ENCODE measurements around the gene IMP4. TPM values are rescaled to one million over a fixed set of nuclear protein-coding genes. Genes with fewer than 3 reads are reported as not detected.

IMP4 gene
- total and polyA plus RNA-seq, 10 of the 15 experiments (the other 5 are each of a cell fraction or from before 2014, with no cell fraction given), result 41.4 to 242 (median 166) TPM

DNA sequence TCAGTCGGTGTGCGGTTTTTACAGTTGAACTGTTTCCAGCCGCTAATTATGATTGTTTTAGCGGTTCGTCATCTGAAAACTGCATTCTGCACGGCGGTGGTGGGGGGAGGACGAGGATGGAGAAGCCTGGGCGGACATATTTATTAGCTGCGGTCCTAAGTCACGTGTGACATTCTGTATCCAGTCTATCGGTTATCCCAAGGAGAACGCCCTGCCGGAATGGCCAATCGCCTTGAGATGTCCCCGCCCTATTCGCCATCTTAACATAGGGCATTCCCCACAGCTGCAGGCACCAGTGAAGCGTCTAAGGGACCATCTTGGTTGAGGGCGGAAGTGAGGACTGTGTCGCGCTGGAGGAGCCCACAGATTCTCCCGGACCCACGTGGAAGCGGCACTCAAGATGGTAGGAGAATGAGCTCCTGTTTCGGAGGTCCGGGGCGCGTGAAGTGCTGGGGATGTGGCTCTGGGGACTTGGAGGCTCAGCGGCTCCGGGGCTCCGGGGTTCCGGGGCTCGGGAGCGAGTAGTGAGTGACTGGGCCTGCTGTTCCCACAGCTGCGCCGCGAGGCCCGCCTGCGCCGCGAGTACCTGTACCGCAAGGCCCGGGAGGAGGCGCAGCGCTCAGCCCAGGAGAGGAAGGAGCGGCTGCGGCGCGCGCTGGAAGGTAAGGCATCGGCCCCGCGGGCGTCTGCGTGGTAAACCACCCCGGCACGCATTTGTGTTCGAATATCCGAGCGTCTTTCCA lies at the start of gene IMP4 (continued):
- TF ChIP-seq SREBF1 (IDR thresholded peaks at IDR 0.05; ENCODE audit: low read length) (no peak), CUX1 (IDR thresholded peaks at IDR 0.05; ENCODE audit: insufficient replicate concordance, low read depth, low read length) (peak; percentile 60), POLR2AphosphoS2 (IDR thresholded peaks at IDR 0.05; ENCODE audit: low read depth, low read length) (peak; percentile 59; the same call in 1 of the 2 replicates), USF2 (IDR thresholded peaks at IDR 0.05; ENCODE audit: borderline replicate concordance, low read depth, low read length) (peak; percentile 84), PML (IDR thresholded peaks at IDR 0.05; ENCODE audit: low read length) (peak; percentile 95), TCF7 (IDR thresholded peaks at IDR 0.05; ENCODE audit: borderline replicate concordance) (no peak; the same call in 1 of the 2 replicates), FOXK2 (IDR thresholded peaks at IDR 0.05) (peak; percentile 66), BACH1 (IDR thresholded peaks at IDR 0.05; ENCODE audit: borderline replicate concordance) (peak; percentile 76), SP1 (IDR thresholded peaks at IDR 0.05; ENCODE audit: low read depth, low read length) (peak; percentile 77), ATF2 (IDR thresholded peaks at IDR 0.05; ENCODE audit: low read length) (no peak), JUND (IDR thresholded peaks at IDR 0.05; ENCODE audit: low read depth, low read length) (no peak), IRF4 (IDR thresholded peaks at IDR 0.05; ENCODE audit: low read depth, low read length) (0 out of 2 replicates have a peak, but pooled peaks have one; percentile 26), TBL1XR1 (IDR thresholded peaks at IDR 0.05; ENCODE audit: low read depth, low read length) (no peak; the same call in 1 of the 2 replicates), ZNF207 (IDR thresholded peaks at IDR 0.05; ENCODE audit: borderline replicate concordance) (no peak), GATAD2B (conservative IDR thresholded peaks at IDR 0.05; ENCODE audit: low read depth) (peak; percentile 58; the same call in 1 of the 2 replicates), ZBED1 (IDR thresholded peaks at IDR 0.05; ENCODE audit: borderline replicate concordance) (no peak)
- TF ChIP-seq, protein P1, sequence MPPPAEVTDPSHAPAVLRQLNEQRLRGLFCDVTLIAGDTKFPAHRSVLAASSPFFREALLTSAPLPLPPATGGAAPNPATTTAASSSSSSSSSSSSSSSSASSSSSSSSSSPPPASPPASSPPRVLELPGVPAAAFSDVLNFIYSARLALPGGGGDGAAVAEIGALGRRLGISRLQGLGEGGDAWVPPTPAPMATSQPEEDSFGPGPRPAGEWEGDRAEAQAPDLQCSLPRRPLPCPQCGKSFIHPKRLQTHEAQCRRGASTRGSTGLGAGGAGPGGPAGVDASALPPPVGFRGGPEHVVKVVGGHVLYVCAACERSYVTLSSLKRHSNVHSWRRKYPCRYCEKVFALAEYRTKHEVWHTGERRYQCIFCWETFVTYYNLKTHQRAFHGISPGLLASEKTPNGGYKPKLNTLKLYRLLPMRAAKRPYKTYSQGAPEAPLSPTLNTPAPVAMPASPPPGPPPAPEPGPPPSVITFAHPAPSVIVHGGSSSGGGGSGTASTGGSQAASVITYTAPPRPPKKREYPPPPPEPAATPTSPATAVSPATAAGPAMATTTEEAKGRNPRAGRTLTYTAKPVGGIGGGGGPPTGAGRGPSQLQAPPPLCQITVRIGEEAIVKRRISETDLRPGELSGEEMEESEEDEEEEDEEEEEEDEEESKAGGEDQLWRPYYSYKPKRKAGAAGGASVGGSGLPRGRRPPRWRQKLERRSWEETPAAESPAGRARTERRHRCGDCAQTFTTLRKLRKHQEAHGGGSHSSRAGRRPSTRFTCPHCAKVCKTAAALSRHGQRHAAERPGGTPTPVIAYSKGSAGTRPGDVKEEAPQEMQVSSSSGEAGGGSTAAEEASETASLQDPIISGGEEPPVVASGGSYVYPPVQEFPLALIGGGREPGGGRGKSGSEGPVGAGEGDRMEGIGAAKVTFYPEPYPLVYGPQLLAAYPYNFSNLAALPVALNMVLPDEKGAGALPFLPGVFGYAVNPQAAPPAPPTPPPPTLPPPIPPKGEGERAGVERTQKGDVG (CRISPR knock-in tag; IDR thresholded peaks at IDR 0.05), result no peak

All from GM12878 (cell line).